H1 (cell line): ENCODE measurements around the gene CASTOR1. TPM values are rescaled to one million over a fixed set of nuclear protein-coding genes. Genes with fewer than 3 reads are reported as not detected.

Experiments used
- CTCF ChIA-PET: fragments of 300-600 bp; sonication (Branson Sonifier 250); formaldehyde crosslinking; loops from one replicate; lab custom pipeline; 2021; ENCODE audit not compliant: partially characterized antibody; lab: Charles Lee
- POLR2A ChIA-PET: fragments of 300-600 bp; sonication (Branson Sonifier 250); formaldehyde crosslinking; loops from one replicate; lab custom pipeline; 2021; ENCODE audit warnings: inconsistent platforms; ENCODE audit not compliant: partially characterized antibody; lab: Charles Lee
- DNase-seq, 2 experiments: peaks; one replicate each; pipeline versions ENCODE4 v3.0.0 to v3.0.0-alpha.2; 2010 to 2022; ENCODE audit warnings: low spot score in 2 of 2, low read depth in 1 of 2, mixed read lengths in 1 of 2
- FAIRE-seq: peaks from 2 replicates; lab custom pipeline; 2011; peaks lifted over from hg19 to GRCh38; lab: Jason Lieb, UNC
- H2AFZ ChIP-seq: 2 replicates; pipeline ENCODE4 v1.8.1; 2012; ENCODE audit warnings: low read length, inconsistent platforms
- H2AK5ac ChIP-seq: 2 replicates; pipeline ENCODE4 v1.6.1; 2013; ENCODE audit warnings: low read depth, low read length
- H2BK120ac ChIP-seq: replicated peaks from 2 replicates; pipeline ENCODE3; 2013; ENCODE audit warnings: low read depth, low read length, inconsistent platforms
- H2BK12ac ChIP-seq: 2 replicates; pipeline ENCODE4 v1.6.1; 2013; ENCODE audit warnings: low read depth, low read length
- H2BK15ac ChIP-seq: 2 replicates; pipeline ENCODE4 v1.6.1; 2013; ENCODE audit warnings: low read length
- H2BK20ac ChIP-seq: 2 replicates; pipeline ENCODE4 v1.6.1; 2013; ENCODE audit warnings: low read length
- H2BK5ac ChIP-seq: 2 replicates; pipeline ENCODE4 v1.6.1; 2013; ENCODE audit warnings: low read depth, low read length
- H3K14ac ChIP-seq: 2 replicates; pipeline ENCODE4 v1.6.1; 2013; ENCODE audit warnings: inconsistent platforms; ENCODE audit not compliant: insufficient read length
- H3K18ac ChIP-seq: 2 replicates; pipeline ENCODE4 v1.6.1; 2013; ENCODE audit warnings: low read length; ENCODE audit errors: extremely low read depth
- H3K23ac ChIP-seq: 2 replicates; pipeline ENCODE4 v1.6.1; 2013; ENCODE audit warnings: inconsistent platforms; ENCODE audit not compliant: insufficient read length
- H3K23me2 ChIP-seq: 2 replicates; pipeline ENCODE4 v1.6.1; 2013; ENCODE audit warnings: low read depth, low read length
- H3K27ac ChIP-seq: 2 replicates; pipeline ENCODE4 v1.6.1; 2011; ENCODE audit warnings: low read depth, low read length, inconsistent platforms
- H3K27me3 ChIP-seq, 4 experiments: replicated peaks in 1 of 4; 1 replicate in 1 of 4; 2 replicates in 3 of 4; pipeline versions ENCODE4 v1.6.1 to v1.8.1; 2011 to 2013; ENCODE audit warnings: low read length in 3 of 4, mild to moderate bottlenecking in 3 of 4, inconsistent platforms in 2 of 4, mixed read lengths in 2 of 4, moderate library complexity in 1 of 4; ENCODE audit not compliant: control insufficient read depth in 3 of 4, insufficient read depth in 3 of 4; ENCODE audit errors: extremely low read depth in 1 of 4
- H3K36me3 ChIP-seq, 4 experiments: 2 replicates each; pipeline versions ENCODE4 v1.6.1 to v1.8.1; 2011 to 2013; ENCODE audit warnings: mild to moderate bottlenecking in 4 of 4, low read length in 3 of 4, moderate library complexity in 2 of 4, control low read depth in 1 of 4, inconsistent platforms in 1 of 4; ENCODE audit not compliant: insufficient read depth in 4 of 4, control insufficient read depth in 2 of 4
- H3K4ac ChIP-seq: replicated peaks from 2 replicates; pipeline ENCODE3; 2013; ENCODE audit warnings: low read length, low read depth, mixed read lengths, inconsistent platforms; ENCODE audit not compliant: insufficient read length
- H3K4me1 ChIP-seq, 4 experiments: replicated peaks in 1 of 4; 1 replicate in 1 of 4; 2 replicates in 3 of 4; pipeline versions ENCODE4 v1.6.1 to v1.8.1; 2011 to 2013; ENCODE audit warnings: low read length in 3 of 4, inconsistent platforms in 2 of 4, mixed read lengths in 1 of 4; ENCODE audit not compliant: insufficient read depth in 4 of 4, control insufficient read depth in 3 of 4
- H3K4me2 ChIP-seq, 2 experiments: 2 replicates each; pipeline versions ENCODE4 v1.6.1 to v1.8.1; 2011 to 2013; ENCODE audit warnings: low read depth in 2 of 2, low read length in 2 of 2, control low read depth in 1 of 2, inconsistent platforms in 1 of 2, mild to moderate bottlenecking in 1 of 2; ENCODE audit not compliant: insufficient read depth in 1 of 2
- H3K4me3 ChIP-seq, 4 experiments: fragments of 200-600, 300-600 bp in 1 of 4; sonication (generic), shearing (Covaris generic), sonication (Bioruptor Twin) in 1 of 4; 2 replicates each; pipeline versions ENCODE4 v1.5.1 to v1.8.1; 2011 to 2016; ENCODE audit warnings: low read length in 4 of 4, low read depth in 3 of 4, control low read depth in 2 of 4, inconsistent platforms in 2 of 4, mild to moderate bottlenecking in 2 of 4, mixed read lengths in 1 of 4, moderate library complexity in 1 of 4; ENCODE audit not compliant: insufficient read depth in 2 of 4; ENCODE audit errors: extremely low read depth in 1 of 4
- H3K56ac ChIP-seq: replicated peaks from 2 replicates; pipeline ENCODE3; 2013; ENCODE audit warnings: low read depth, mild to moderate bottlenecking, mixed read lengths, low read length, inconsistent platforms; ENCODE audit not compliant: insufficient read length
- H3K79me1 ChIP-seq: 2 replicates; pipeline ENCODE4 v1.6.1; 2013; ENCODE audit warnings: low read depth, low read length, control low read depth
- H3K79me2 ChIP-seq, 2 experiments: 2 replicates each; pipeline versions ENCODE4 v1.6.1 to v1.8.1; 2012 to 2013; ENCODE audit warnings: low read length in 2 of 2, mild to moderate bottlenecking in 2 of 2, inconsistent platforms in 1 of 2; ENCODE audit not compliant: insufficient read depth in 2 of 2, control insufficient read depth in 1 of 2
- H3K9ac ChIP-seq, 4 experiments: replicated peaks in 1 of 4; 1 replicate in 1 of 4; 2 replicates in 3 of 4; pipeline versions ENCODE4 v1.6.1 to v1.8.1; 2011 to 2013; ENCODE audit warnings: low read depth in 3 of 4, low read length in 3 of 4, control low read depth in 2 of 4, mild to moderate bottlenecking in 2 of 4, moderate library complexity in 2 of 4, inconsistent platforms in 1 of 4; ENCODE audit errors: extremely low read depth in 1 of 4
- H3K9me3 ChIP-seq, 2 experiments: 2 replicates each; pipeline versions ENCODE4 v1.6.1 to v1.8.1; 2012 to 2013; ENCODE audit warnings: mild to moderate bottlenecking in 2 of 2, moderate library complexity in 2 of 2, control low read depth in 1 of 2, inconsistent platforms in 1 of 2, low read depth in 1 of 2, low read length in 1 of 2, mixed read lengths in 1 of 2; ENCODE audit not compliant: insufficient read depth in 2 of 2
- H4K20me1 ChIP-seq, 2 experiments: replicated peaks in 1 of 2; 2 replicates each; pipeline versions ENCODE3 to v1.8.1; 2011 to 2013; ENCODE audit warnings: inconsistent platforms in 2 of 2, low read length in 2 of 2, mild to moderate bottlenecking in 1 of 2; ENCODE audit not compliant: insufficient read depth in 2 of 2, control insufficient read depth in 1 of 2
- H4K5ac ChIP-seq: 2 replicates; pipeline ENCODE4 v1.6.1; 2013; ENCODE audit warnings: low read length, low read depth, mixed read lengths, inconsistent platforms; ENCODE audit not compliant: insufficient read length
- H4K8ac ChIP-seq: 2 replicates; pipeline ENCODE4 v1.8.0; 2013; ENCODE audit warnings: mild to moderate bottlenecking, moderate library complexity, low read length, inconsistent platforms; ENCODE audit not compliant: insufficient read depth; ENCODE audit errors: extremely low read depth
- H4K91ac ChIP-seq: replicated peaks from 2 replicates; pipeline ENCODE3; 2013; ENCODE audit warnings: low read length, mixed read lengths, inconsistent platforms; ENCODE audit not compliant: insufficient read length
- ATF2 ChIP-seq: IDR thresholded peaks from 2 replicates; pipeline ENCODE4 v1.6.1; 2012; ENCODE audit warnings: low read length, inconsistent platforms
- CREB1 ChIP-seq: IDR thresholded peaks from 2 replicates; pipeline ENCODE4 v1.6.1; 2012; ENCODE audit warnings: inconsistent platforms
- HDAC2 ChIP-seq, 2 experiments: fragments of 300-600 bp in 1 of 2; sonication (generic) in 1 of 2; IDR thresholded peaks; 2 replicates each; pipeline ENCODE4 v1.6.1; 2011 to 2012; ENCODE audit warnings: low read depth in 2 of 2, low read length in 2 of 2, mild to moderate bottlenecking in 2 of 2, moderate library complexity in 2 of 2, borderline replicate concordance in 1 of 2, inconsistent platforms in 1 of 2
- SIX5 ChIP-seq: IDR thresholded peaks from 2 replicates; pipeline ENCODE4 v1.6.1; 2011; ENCODE audit warnings: mild to moderate bottlenecking, low read depth, low read length
- TBP ChIP-seq: IDR thresholded peaks from 2 replicates; pipeline ENCODE4 v1.6.1; 2011; ENCODE audit warnings: low read depth, low read length, improper control_type of control experiment
- TEAD4 ChIP-seq: IDR thresholded peaks from 2 replicates; pipeline ENCODE4 v1.6.1; 2012; ENCODE audit warnings: low read depth, low read length, inconsistent platforms, mixed read lengths
- WGBS, 2 experiments: shearing (Covaris generic) in 1 of 2; methylation state at CpG; one replicate each; pipeline versions ENCODE4 v1.1.6 to v1.1.7; 2013 to 2015; ENCODE audit warnings: low lambda C conversion rate in 2 of 2, mixed read lengths in 2 of 2, inconsistent platforms in 1 of 2, low coverage in 1 of 2, missing lambda C conversion rate in 1 of 2; ENCODE audit not compliant: insufficient replicate concordance in 2 of 2, insufficient coverage in 1 of 2, insufficient read length in 1 of 2; ENCODE audit errors: extremely low coverage in 1 of 2, missing lambda C conversion rate in 1 of 2; 5-methylcytosine and 5-hydroxymethylcytosine counted together
- polyA plus RNA-seq, 7 experiments: library from polyadenylated mRNA; depleted of rRNA in 3 of 7; stranded (reverse) in 5 of 7; unstranded in 2 of 7; fragments of >200 nt in 5 of 7; fragments of 200-250 nt in 2 of 7; gene quantifications; 1 replicate in 5 of 7; 2 replicates in 1 of 7; 4 replicates in 1 of 7; pipeline versions ENCODE4 v1.2.1 to v1.2.3, GENCODE V29; 2011 to 2013; ENCODE audit warnings: missing spikeins in 2 of 7, mixed read lengths in 2 of 7
- total RNA-seq: library from RNA; stranded (reverse); fragmentation: NEBNext Ultra II Directional; extraction: Animal tissue kit (Norgen Biotek cat#: 25700); gene quantifications from 2 replicates; pipeline ENCODE4 v1.2.1, GENCODE V29; 2021

The CASTOR1 gene
- total and polyA plus RNA-seq, 2 of the 8 experiments (the other 6 are each of a cell fraction or from before 2014, with no cell fraction given), result 10.3 to 36.0 TPM

GRCh38 chr22:30241576-30242371 lies 47.5 kb downstream of the CASTOR1 start:
- no peak overlapping the region for H3K18ac ChIP-seq
- no peak overlapping the region for H2BK15ac ChIP-seq
- H3K23ac ChIP-seq, result no peak overlapping the region
- H3K4me3 ChIP-seq, result no peak overlapping the region
- H2BK12ac ChIP-seq, result no peak overlapping the region
- H3K79me2 ChIP-seq, result no peaks in the 10 kb centered on the region
- FAIRE-seq (no peak), DNase-seq (no peak)
- ChIA-PET CTCF (interaction anchor here (0.6 to 3.1 kb wide), 3 partner anchors 13 to 1413 kb away, joined by 3 to 10 read pairs (median 3); no protein-coding TSS in a partner anchor), POLR2A (interaction anchor here (1.1 to 1.3 kb wide), 2 partner anchors 11 to 23 kb away, joined by 3 read pairs; no protein-coding TSS in a partner anchor)
- H2BK20ac ChIP-seq, result no peak overlapping the region
- H2AFZ ChIP-seq, result no peak overlapping the region
- H3K9me3 ChIP-seq, result no peaks in the 10 kb centered on the region
- no peak overlapping the region for H2BK120ac ChIP-seq
- 89% methylated on average over 15 of the region's 15 CpGs; no CpG with 5 or more reads in 1 of the 2 experiments for WGBS, 2 experiments
- peaks cover 4% of the 10 kb centered on the region for H3K79me1 ChIP-seq
- H4K8ac ChIP-seq, result no peak overlapping the region
- H3K36me3 ChIP-seq, result 0 out of 8 replicates have a peak, but pooled peaks cover 0 to 5% (median 0%) of the 10 kb centered on the region in 4 experiments
- H3K23me2 ChIP-seq, result peaks cover 9% of the 10 kb centered on the region; the same call in 1 of the 2 replicates
- no peak overlapping the region for H3K4me2 ChIP-seq
- no peak overlapping the region for H3K9ac ChIP-seq
- no peak overlapping the region for H3K27ac ChIP-seq
- H4K91ac ChIP-seq, result no peak overlapping the region
- H3K4ac ChIP-seq, result no peak overlapping the region
- H2BK5ac ChIP-seq, result no peak overlapping the region; the same call in 1 of the 2 replicates
- H2AK5ac ChIP-seq, result peak overlapping the region; percentile 82; the same call in 1 of the 2 replicates
- H3K27me3 ChIP-seq, result no peaks in the 10 kb centered on the region
- H3K56ac ChIP-seq, result no peak overlapping the region
- H3K4me1 ChIP-seq, result peaks cover 0 to 21% (median 8%) of the 10 kb centered on the region in 4 experiments; a peak in 6 of 7 replicates
- H4K20me1 ChIP-seq, result no peaks in the 10 kb centered on the region
- H3K14ac ChIP-seq, result no peak overlapping the region
- H4K5ac ChIP-seq, result no peak overlapping the region
- TF ChIP-seq SIX5 (no peak), CREB1 (no peak), TBP (no peak), HDAC2 (IDR thresholded peaks at IDR 0.05; ENCODE audit: borderline replicate concordance in 1 of 2, low read depth in 2 of 2, low read length in 2 of 2) (no peak), TEAD4 (no peak), ATF2 (no peak)
